Fibroblast of lung (primary cell): Measurements from ENCODE around the gene SH2B3. TPM values are rescaled to one million over a fixed set of nuclear protein-coding genes. Genes with fewer than 3 reads are reported as not detected.

Experiments
- DNase-seq, 2 donors: peaks; one replicate each; pipeline versions ENCODE4 v3.0.0 to v3.0.0-alpha.2; 2010; ENCODE audit warnings: low read depth in 2 of 2
- H2AFZ ChIP-seq: 2 replicates; pipeline ENCODE4 v1.5.1; 2012; ENCODE audit warnings: low read length, control low read depth, inconsistent platforms
- H3K27ac ChIP-seq: 2 replicates; pipeline ENCODE4 v1.5.1; 2011; ENCODE audit warnings: low read length, control low read depth; ENCODE audit not compliant: insufficient read depth
- H3K27me3 ChIP-seq: 2 replicates; pipeline ENCODE4 v1.5.1; 2011; ENCODE audit warnings: mild to moderate bottlenecking, low read length; ENCODE audit not compliant: control insufficient read depth, insufficient read depth
- H3K36me3 ChIP-seq: 2 replicates; pipeline ENCODE4 v1.5.1; 2011; ENCODE audit warnings: low read length; ENCODE audit not compliant: control insufficient read depth, insufficient read depth
- H3K4me1 ChIP-seq: 2 replicates; pipeline ENCODE4 v1.5.1; 2011; ENCODE audit warnings: low read length; ENCODE audit not compliant: control insufficient read depth, insufficient read depth; ENCODE audit errors: extremely low read depth
- H3K4me2 ChIP-seq: 2 replicates; pipeline ENCODE4 v1.5.1; 2011; ENCODE audit warnings: low read length, control low read depth; ENCODE audit not compliant: insufficient read depth; ENCODE audit errors: extremely low read depth
- H3K4me3 ChIP-seq, 4 experiments: fragments of 200-600 bp in 1 of 4; sonication (generic) in 1 of 4; replicated peaks in 1 of 4; 2 replicates each; pipeline ENCODE4 v1.5.1; 2011 to 2016; ENCODE audit warnings: low read length in 4 of 4, low read depth in 3 of 4, mild to moderate bottlenecking in 3 of 4, control low read depth in 2 of 4, inconsistent platforms in 1 of 4, mixed read lengths in 1 of 4; ENCODE audit not compliant: insufficient read depth in 1 of 4; ENCODE audit errors: control extremely low read depth in 1 of 4
- H3K79me2 ChIP-seq: 2 replicates; pipeline ENCODE4 v1.5.1; 2012; ENCODE audit warnings: mild to moderate bottlenecking, low read length, inconsistent platforms; ENCODE audit not compliant: control insufficient read depth, insufficient read depth
- H3K9ac ChIP-seq: 2 replicates; pipeline ENCODE4 v1.5.1; 2011; ENCODE audit warnings: mild to moderate bottlenecking, low read length, control low read depth; ENCODE audit not compliant: insufficient read depth
- H3K9me3 ChIP-seq: 2 replicates; pipeline ENCODE4 v1.5.1; 2012; ENCODE audit warnings: low read depth, low read length; ENCODE audit not compliant: control insufficient read depth, insufficient read depth
- H4K20me1 ChIP-seq: 2 replicates; pipeline ENCODE4 v1.5.1; 2011; ENCODE audit warnings: low read length; ENCODE audit not compliant: control insufficient read depth, insufficient read depth; ENCODE audit errors: extremely low read depth
- EZH2 ChIP-seq: IDR thresholded peaks from 2 replicates; pipeline ENCODE4 v1.5.1; 2012; ENCODE audit warnings: low read length, control low read depth, mild to moderate bottlenecking; ENCODE audit errors: missing control alignments
- polyA plus RNA-seq, 2 donors: library from polyadenylated mRNA; depleted of rRNA in 1 of 2; stranded (reverse) in 1 of 2; unstranded in 1 of 2; fragments of >200 nt; gene quantifications; 2 replicates each; pipeline ENCODE4 v1.2.1, GENCODE V29; 2011 to 2012; ENCODE audit warnings: missing spikeins in 1 of 2
- total RNA-seq: library from RNA; depleted of rRNA; stranded (reverse); fragments of >200 nt; gene quantifications from 2 replicates; pipeline ENCODE4 v1.2.1, GENCODE V29; 2014
- TF ChIP-seq, protein P1 (sequence below), 2 donors: IDR thresholded peaks in 1 of 2; conservative IDR thresholded peaks in 1 of 2; 1 replicate in 1 of 2; 2 replicates in 1 of 2; pipeline ENCODE4 v1.5.1; 2011 to 2012; ENCODE audit warnings: low read length in 2 of 2, control low read depth in 1 of 2, inconsistent platforms in 1 of 2, low read depth in 1 of 2, mild to moderate bottlenecking in 1 of 2

SH2B3 gene
- total and polyA plus RNA-seq, 2 donors (not counting 1 experiment from before 2014, with no cell fraction given) = 18.0 to 32.0 TPM

GRCh38 chr12:111494676-111495075 is 89.0 kb downstream of the SH2B3 start:
- Histone ChIP-seq H3K4me1 (peaks cover 2% of the 10 kb centered on the region), H3K9me3 (no peaks in the 10 kb centered on the region), H3K36me3 (peaks cover 6% of the 10 kb centered on the region)

More at GRCh38 chr12:111494676-111495075, 89.0 kb downstream of the SH2B3 start:
- Histone ChIP-seq H3K27ac (no peak overlapping the region), H2AFZ (no peak overlapping the region), H3K27me3 (no peaks in the 10 kb centered on the region), H3K4me3 (no peak overlapping the region), H4K20me1 (no peaks in the 10 kb centered on the region), H3K79me2 (peaks cover 4% of the 10 kb centered on the region), H3K4me2 (no peak overlapping the region), H3K9ac (no peak overlapping the region)
- TF ChIP-seq EZH2 = no peak
- TF ChIP-seq, protein P1, sequence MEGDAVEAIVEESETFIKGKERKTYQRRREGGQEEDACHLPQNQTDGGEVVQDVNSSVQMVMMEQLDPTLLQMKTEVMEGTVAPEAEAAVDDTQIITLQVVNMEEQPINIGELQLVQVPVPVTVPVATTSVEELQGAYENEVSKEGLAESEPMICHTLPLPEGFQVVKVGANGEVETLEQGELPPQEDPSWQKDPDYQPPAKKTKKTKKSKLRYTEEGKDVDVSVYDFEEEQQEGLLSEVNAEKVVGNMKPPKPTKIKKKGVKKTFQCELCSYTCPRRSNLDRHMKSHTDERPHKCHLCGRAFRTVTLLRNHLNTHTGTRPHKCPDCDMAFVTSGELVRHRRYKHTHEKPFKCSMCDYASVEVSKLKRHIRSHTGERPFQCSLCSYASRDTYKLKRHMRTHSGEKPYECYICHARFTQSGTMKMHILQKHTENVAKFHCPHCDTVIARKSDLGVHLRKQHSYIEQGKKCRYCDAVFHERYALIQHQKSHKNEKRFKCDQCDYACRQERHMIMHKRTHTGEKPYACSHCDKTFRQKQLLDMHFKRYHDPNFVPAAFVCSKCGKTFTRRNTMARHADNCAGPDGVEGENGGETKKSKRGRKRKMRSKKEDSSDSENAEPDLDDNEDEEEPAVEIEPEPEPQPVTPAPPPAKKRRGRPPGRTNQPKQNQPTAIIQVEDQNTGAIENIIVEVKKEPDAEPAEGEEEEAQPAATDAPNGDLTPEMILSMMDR (conservative IDR thresholded peaks at IDR 0.05 in 1 of 2, IDR thresholded peaks at IDR 0.05 in 1 of 2; ENCODE audit: low read depth in 1 of 2, low read length in 2 of 2) = no peak
- no peak for DNase-seq

Other genes with a start within 250 kb of the SH2B3 start
- gene PHETA1, start 36.8 kb upstream of the SH2B3 start, total RNA-seq = 3.8 and 4.1 TPM in 2 replicates
- 2.6 and 3.4 TPM in 2 replicates for gene PHETA1, start 36.8 kb upstream of the SH2B3 start, polyA plus RNA-seq
- 21.1 and 31.2 TPM in 2 replicates for gene ATXN2, start 193.4 kb downstream of the SH2B3 start, total RNA-seq
- gene ATXN2, start 193.4 kb downstream of the SH2B3 start, polyA plus RNA-seq = 25.9 and 33.6 TPM in 2 replicates